Trophoblast cell (in vitro differentiated cells and primary cell): ENCODE measurements around the gene FXYD5.

Experiments used
- DNase-seq, 2 donors: peaks; one replicate each; pipeline ENCODE4 v3.0.0-alpha.2; 2016
- H2AFZ ChIP-seq: 2 replicates; pipeline ENCODE4 v1.6.1; 2013; ENCODE audit warnings: low read length, moderate library complexity, mild to moderate bottlenecking; ENCODE audit not compliant: insufficient read depth, poor library complexity
- H2AK5ac ChIP-seq: 2 replicates; pipeline ENCODE4 v1.6.1; 2013; ENCODE audit warnings: mild to moderate bottlenecking, low read length
- H2BK120ac ChIP-seq: 2 replicates; pipeline ENCODE4 v1.6.1; 2013; ENCODE audit warnings: low read length, mild to moderate bottlenecking, moderate library complexity; ENCODE audit not compliant: insufficient read depth, poor library complexity
- H2BK12ac ChIP-seq: 2 replicates; pipeline ENCODE4 v1.6.1; 2013; ENCODE audit warnings: mild to moderate bottlenecking, low read length, moderate library complexity
- H2BK5ac ChIP-seq: 2 replicates; pipeline ENCODE4 v1.6.1; 2013; ENCODE audit warnings: low read length, low read depth, moderate library complexity, mild to moderate bottlenecking; ENCODE audit not compliant: poor library complexity
- H3K14ac ChIP-seq: 2 replicates; pipeline ENCODE4 v1.6.1; 2013; ENCODE audit warnings: mild to moderate bottlenecking, low read length
- H3K18ac ChIP-seq: 2 replicates; pipeline ENCODE4 v1.6.1; 2013; ENCODE audit warnings: mild to moderate bottlenecking, low read length
- H3K23ac ChIP-seq: 2 replicates; pipeline ENCODE4 v1.6.1; 2013; ENCODE audit warnings: low read length
- H3K27ac ChIP-seq: 2 replicates; pipeline ENCODE4 v1.5.1; 2013; ENCODE audit warnings: low read depth, mild to moderate bottlenecking, inconsistent platforms, low read length, moderate library complexity
- H3K27me3 ChIP-seq: 2 replicates; pipeline ENCODE4 v1.6.1; 2013; ENCODE audit warnings: inconsistent platforms, mild to moderate bottlenecking, low read length, moderate library complexity; ENCODE audit not compliant: insufficient read depth
- H3K36me3 ChIP-seq, 2 experiments: 1 replicate in 1 of 2; 2 replicates in 1 of 2; pipeline ENCODE4 v1.6.1; 2013; ENCODE audit warnings: low read length in 2 of 2, mild to moderate bottlenecking in 2 of 2, moderate library complexity in 1 of 2; ENCODE audit not compliant: insufficient read depth in 2 of 2, control insufficient read depth in 1 of 2
- H3K4ac ChIP-seq: 2 replicates; pipeline ENCODE4 v1.6.1; 2013; ENCODE audit warnings: low read depth, mild to moderate bottlenecking, low read length, moderate library complexity
- H3K4me1 ChIP-seq, 2 experiments: 1 replicate in 1 of 2; 2 replicates in 1 of 2; pipeline ENCODE4 v1.6.1; 2013; ENCODE audit warnings: low read length in 2 of 2, mild to moderate bottlenecking in 2 of 2, moderate library complexity in 1 of 2; ENCODE audit not compliant: insufficient read depth in 2 of 2, control insufficient read depth in 1 of 2
- H3K4me2 ChIP-seq: 2 replicates; pipeline ENCODE4 v1.6.1; 2013; ENCODE audit warnings: inconsistent platforms, mild to moderate bottlenecking, low read length, moderate library complexity
- H3K4me3 ChIP-seq: 2 replicates; pipeline ENCODE4 v1.5.1; 2013; ENCODE audit warnings: mild to moderate bottlenecking, low read depth, low read length, inconsistent platforms
- H3K79me1 ChIP-seq: one replicate; pipeline ENCODE4 v1.6.1; 2013; ENCODE audit warnings: low read length
- H3K79me2 ChIP-seq: 2 replicates; pipeline ENCODE4 v1.6.1; 2013; ENCODE audit warnings: low read length, mild to moderate bottlenecking; ENCODE audit not compliant: control insufficient read depth, insufficient read depth, poor library complexity
- H3K9ac ChIP-seq: 2 replicates; pipeline ENCODE4 v1.6.1; 2013; ENCODE audit warnings: mild to moderate bottlenecking, low read length
- H3K9me3 ChIP-seq: 2 replicates; pipeline ENCODE4 v1.6.1; 2013; ENCODE audit warnings: low read depth, mild to moderate bottlenecking, control low read depth, inconsistent platforms, low read length; ENCODE audit not compliant: insufficient read depth
- H4K12ac ChIP-seq: 2 replicates; pipeline ENCODE4 v1.6.1; 2013; ENCODE audit warnings: low read depth, mild to moderate bottlenecking, low read length, moderate library complexity
- H4K8ac ChIP-seq: 2 replicates; pipeline ENCODE4 v1.6.1; 2013; ENCODE audit warnings: low read depth, mild to moderate bottlenecking, low read length, moderate library complexity
- H4K91ac ChIP-seq: one replicate; pipeline ENCODE4 v1.6.1; 2013; ENCODE audit warnings: low read depth, mild to moderate bottlenecking, low read length, moderate library complexity
- whole genome bisulfite sequencing: extraction: QIAGEN DNeasy Blood & Tissue Kit; methylation state at CpG from one replicate; pipeline ENCODE4 v1.1.7; 2013; ENCODE audit warnings: missing lambda C conversion rate; ENCODE audit not compliant: insufficient read length, insufficient coverage; ENCODE audit errors: extremely low coverage; 5-methylcytosine and 5-hydroxymethylcytosine counted together

The FXYD5 gene

DNA sequence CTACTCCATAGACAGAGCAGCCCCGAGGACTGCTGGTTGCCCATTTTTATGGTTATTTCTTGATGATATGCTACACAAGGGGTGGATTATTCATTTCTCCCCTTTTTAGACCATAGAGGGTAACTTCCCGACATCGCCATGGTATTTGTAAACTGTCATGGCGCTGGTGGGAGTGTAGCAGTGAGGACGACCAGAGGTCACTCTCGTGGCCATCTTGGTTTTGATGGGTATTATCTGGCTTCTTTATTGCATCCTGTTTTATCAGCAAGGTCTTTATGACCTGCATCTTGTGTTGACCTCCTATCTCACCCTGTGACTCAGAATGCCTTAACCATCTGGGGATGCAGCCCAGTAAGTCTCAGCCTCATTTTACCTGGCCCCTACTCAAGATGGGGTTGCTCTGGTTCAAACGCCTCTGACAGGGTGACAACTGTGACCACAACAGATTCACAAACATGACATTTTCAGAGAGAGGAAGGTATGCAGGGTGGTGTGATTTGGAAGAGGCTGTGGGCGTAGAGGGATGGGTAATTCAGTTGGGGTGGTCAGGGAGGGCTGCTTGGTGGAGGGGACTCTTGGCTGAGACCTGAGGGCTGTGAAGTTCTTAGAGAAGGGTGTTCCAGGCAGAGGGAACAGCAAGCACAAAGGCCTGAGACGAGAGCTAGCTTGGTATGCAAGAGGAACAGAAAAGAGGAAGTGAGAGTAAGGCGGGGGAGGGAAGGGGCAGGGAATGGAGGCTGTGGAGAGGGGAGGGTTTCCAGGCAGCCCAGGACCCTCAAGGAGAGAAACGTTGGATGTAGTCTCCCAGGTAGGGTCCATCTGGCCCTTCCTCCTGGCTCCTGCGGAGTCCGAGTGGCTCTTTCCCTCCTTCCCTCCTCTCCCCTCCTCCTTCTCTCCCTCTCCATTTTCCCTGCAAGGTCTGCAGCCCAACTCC, 50.5 kb downstream of the FXYD5 start:
- no peak overlapping the region for H4K12ac ChIP-seq
- H3K23ac ChIP-seq = no peak overlapping the region
- no peak overlapping the region for H3K14ac ChIP-seq
- H2AK5ac ChIP-seq = no peak overlapping the region
- no peak overlapping the region for H3K4me3 ChIP-seq
- no peak overlapping the region for H4K91ac ChIP-seq
- no peak overlapping the region for H3K4me2 ChIP-seq
- WGBS = no CpG with 5 or more reads among the region's 13 CpGs
- no peak overlapping the region for H2AFZ ChIP-seq
- no peak overlapping the region for H4K8ac ChIP-seq
- H3K18ac ChIP-seq = no peak overlapping the region
- H3K4ac ChIP-seq = no peak overlapping the region
- H3K36me3 ChIP-seq = no peaks in the 10 kb centered on the region
- H2BK12ac ChIP-seq = no peak overlapping the region
- H2BK5ac ChIP-seq = no peak overlapping the region
- H2BK120ac ChIP-seq = no peak overlapping the region
- no peaks in the 10 kb centered on the region for H3K4me1 ChIP-seq
- no peak overlapping the region for H3K27ac ChIP-seq
- no peak for DNase-seq
- H3K9me3 ChIP-seq = no peaks in the 10 kb centered on the region
- H3K79me2 ChIP-seq = no peaks in the 10 kb centered on the region
- no peaks in the 10 kb centered on the region for H3K27me3 ChIP-seq
- no peaks in the 10 kb centered on the region for H3K79me1 ChIP-seq
- no peak overlapping the region for H3K9ac ChIP-seq

GRCh38 chr19:35205733-35206323, 51.3 kb downstream of the FXYD5 start:
- no peak overlapping the region for H2AK5ac ChIP-seq
- no peak overlapping the region for H2BK120ac ChIP-seq
- no peak for DNase-seq
- H3K27me3 ChIP-seq = no peaks in the 10 kb centered on the region
- H2BK5ac ChIP-seq = no peak overlapping the region
- H3K4me3 ChIP-seq = no peak overlapping the region
- no peak overlapping the region for H4K91ac ChIP-seq
- no peak overlapping the region for H4K8ac ChIP-seq
- H3K79me2 ChIP-seq = no peaks in the 10 kb centered on the region
- H3K23ac ChIP-seq = no peak overlapping the region
- WGBS = no CpG with 5 or more reads among the region's 6 CpGs
- H3K27ac ChIP-seq = no peak overlapping the region
- H3K4me1 ChIP-seq = no peaks in the 10 kb centered on the region
- no peaks in the 10 kb centered on the region for H3K9me3 ChIP-seq
- no peak overlapping the region for H3K4ac ChIP-seq
- H3K18ac ChIP-seq = no peak overlapping the region
- no peak overlapping the region for H3K4me2 ChIP-seq
- no peak overlapping the region for H3K14ac ChIP-seq
- H4K12ac ChIP-seq = no peak overlapping the region
- no peak overlapping the region for H3K9ac ChIP-seq
- no peak overlapping the region for H2AFZ ChIP-seq
- no peaks in the 10 kb centered on the region for H3K36me3 ChIP-seq
- H3K79me1 ChIP-seq = no peaks in the 10 kb centered on the region
- H2BK12ac ChIP-seq = no peak overlapping the region

- Histone ChIP-seq H3K36me3 (no peaks in the 10 kb centered on the region), H3K23ac (no peak overlapping the region), H2BK12ac (no peak overlapping the region), H4K12ac (no peak overlapping the region), H4K91ac (no peak overlapping the region), H4K8ac (no peak overlapping the region), H3K9ac (no peak overlapping the region), H3K4me3 (no peak overlapping the region), H3K27me3 (no peaks in the 10 kb centered on the region), H3K79me2 (no peaks in the 10 kb centered on the region), H2AFZ (no peak overlapping the region), H2BK120ac (no peak overlapping the region), H3K18ac (no peak overlapping the region), H3K27ac (no peak overlapping the region), H3K14ac (no peak overlapping the region), H3K9me3 (no peaks in the 10 kb centered on the region), H3K4me1 (no peaks in the 10 kb centered on the region), H3K79me1 (no peaks in the 10 kb centered on the region), H3K4ac (no peak overlapping the region), H2AK5ac (no peak overlapping the region), H3K4me2 (no peak overlapping the region), H2BK5ac (no peak overlapping the region)
- WGBS = no CpG with 5 or more reads among the region's 5 CpGs
- no peak for DNase-seq
Measured at GRCh38 chr19:35206379-35206778, 51.8 kb downstream of the FXYD5 start.

GRCh38 chr19:35206855-35207254, 52.3 kb downstream of the FXYD5 start:
- no peak overlapping the region for H4K91ac ChIP-seq
- no peak for DNase-seq
- H3K9me3 ChIP-seq = no peaks in the 10 kb centered on the region
- H3K79me1 ChIP-seq = no peaks in the 10 kb centered on the region
- H3K27ac ChIP-seq = no peak overlapping the region
- H2BK12ac ChIP-seq = no peak overlapping the region
- H3K27me3 ChIP-seq = no peaks in the 10 kb centered on the region
- H3K4me2 ChIP-seq = no peak overlapping the region
- no peak overlapping the region for H4K8ac ChIP-seq
- H3K4me1 ChIP-seq = no peaks in the 10 kb centered on the region
- H2AFZ ChIP-seq = no peak overlapping the region
- no peaks in the 10 kb centered on the region for H3K79me2 ChIP-seq
- H2BK120ac ChIP-seq = no peak overlapping the region
- no peak overlapping the region for H3K14ac ChIP-seq
- H3K4me3 ChIP-seq = no peak overlapping the region
- no peak overlapping the region for H2AK5ac ChIP-seq
- WGBS = no CpG with 5 or more reads among the region's 1 CpG
- H4K12ac ChIP-seq = no peak overlapping the region
- H3K18ac ChIP-seq = no peak overlapping the region
- no peak overlapping the region for H3K23ac ChIP-seq
- no peak overlapping the region for H3K4ac ChIP-seq
- H3K36me3 ChIP-seq = no peaks in the 10 kb centered on the region
- H3K9ac ChIP-seq = no peak overlapping the region
- H2BK5ac ChIP-seq = no peak overlapping the region
